Mesothelial cell of epicardium (in vitro differentiated cells): Measurements from ENCODE around the gene PRKAR2A. TPM values are rescaled to one million over a fixed set of nuclear protein-coding genes. Genes with fewer than 3 reads are reported as not detected.

Experiments used
- DNase-seq, 2 experiments: peaks; one replicate each; pipeline ENCODE4 v3.0.0; 2021; ENCODE audit warnings: low spot score in 2 of 2; ENCODE audit not compliant: unreplicated experiment in 2 of 2
- H3K27ac Mint-ChIP-seq: 2 replicates; pipeline ENCODE4 v1.8.0; 2021; ENCODE audit warnings: mixed read lengths
- H3K27me3 Mint-ChIP-seq: 2 replicates; pipeline ENCODE4 v1.8.0; 2021; ENCODE audit warnings: low read depth, mixed read lengths
- H3K36me3 Mint-ChIP-seq: 2 replicates; pipeline ENCODE4 v1.8.0; 2021; ENCODE audit warnings: mixed read lengths
- H3K4me1 Mint-ChIP-seq: 2 replicates; pipeline ENCODE4 v1.8.0; 2021; ENCODE audit warnings: mixed read lengths
- H3K4me3 Mint-ChIP-seq: 2 replicates; pipeline ENCODE4 v1.8.0; 2021; ENCODE audit warnings: mild to moderate bottlenecking, moderate library complexity, mixed read lengths
- H3K9me3 Mint-ChIP-seq: 2 replicates; pipeline ENCODE4 v1.8.0; 2021; ENCODE audit warnings: mixed read lengths
- CTCF ChIP-seq: fragments of 200-600 bp; sonication (generic); IDR thresholded peaks from one replicate; pipeline ENCODE4 v1.5.0; 2021; ENCODE audit warnings: antibody characterized with exemption; ENCODE audit not compliant: unreplicated experiment
- total RNA-seq: library from RNA; stranded (reverse); gene quantifications from 3 replicates; pipeline ENCODE4 v1.2.1, GENCODE V29; 2021

PRKAR2A gene
- total RNA-seq, 1 donor from 2014 or later, result 35.4 TPM

DNA sequence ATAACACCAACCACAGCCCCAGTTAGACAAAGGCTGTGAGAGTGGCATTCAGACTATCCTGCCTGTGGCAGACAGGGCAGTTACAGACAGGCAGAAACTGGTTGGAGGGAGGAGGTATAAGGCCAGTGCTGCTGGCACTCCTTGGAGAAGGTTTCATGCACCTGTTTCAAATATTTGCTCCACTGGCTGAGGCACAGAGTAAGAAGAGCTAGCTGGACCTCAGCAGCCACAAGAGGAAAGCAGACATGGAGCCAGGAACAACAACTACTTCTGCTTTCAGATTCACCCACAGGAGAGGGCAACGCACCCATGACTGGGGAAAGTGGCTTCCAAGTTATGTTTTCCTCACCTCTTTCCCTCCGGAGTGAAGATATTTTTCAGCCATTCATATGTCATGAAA, 11.5 kb upstream of the PRKAR2A start:
- Mint-ChIP-seq H3K4me1 (no peaks in the 10 kb centered on the region), H3K36me3 (no peaks in the 10 kb centered on the region), H3K27me3 (no peaks in the 10 kb centered on the region), H3K4me3 (no peak overlapping the region), H3K27ac (no peak overlapping the region), H3K9me3 (no peaks in the 10 kb centered on the region)
- DNase-seq, result no peak
- no peak for TF ChIP-seq CTCF

DNA sequence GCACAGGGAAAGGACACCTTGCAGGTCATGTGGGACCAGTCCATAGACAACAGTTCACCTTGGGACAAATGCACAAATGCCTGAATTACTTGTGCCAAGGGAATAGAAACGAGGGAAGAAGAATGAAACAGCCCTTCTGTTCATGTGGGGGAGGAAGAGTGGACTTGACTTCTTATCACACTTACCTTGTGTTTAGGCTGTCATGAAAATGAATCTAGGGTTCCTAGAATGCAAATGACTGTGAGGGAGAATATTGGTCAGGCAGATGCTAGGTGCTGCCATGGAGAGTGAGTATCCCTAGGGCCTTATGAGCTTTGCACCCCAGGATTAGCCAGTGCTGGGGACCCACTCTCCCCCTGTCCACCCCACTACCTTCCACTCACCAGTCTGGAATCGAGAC, 11.0 kb upstream of the PRKAR2A start:
- Mint-ChIP-seq H3K4me3 (no peak overlapping the region), H3K9me3 (no peaks in the 10 kb centered on the region), H3K36me3 (no peaks in the 10 kb centered on the region), H3K4me1 (peaks cover 4% of the 10 kb centered on the region), H3K27ac (no peak overlapping the region), H3K27me3 (no peaks in the 10 kb centered on the region)
- no peak for DNase-seq
- no peak for TF ChIP-seq CTCF

GRCh38 chr3:48857641-48858040, 10.0 kb upstream of the PRKAR2A start:
- TF ChIP-seq CTCF, result no peak
- Mint-ChIP-seq H3K27me3 (no peaks in the 10 kb centered on the region), H3K36me3 (no peaks in the 10 kb centered on the region), H3K9me3 (no peaks in the 10 kb centered on the region), H3K4me3 (no peak overlapping the region), H3K4me1 (peaks cover 5% of the 10 kb centered on the region), H3K27ac (no peak overlapping the region)
- DNase-seq, result no peak

DNA sequence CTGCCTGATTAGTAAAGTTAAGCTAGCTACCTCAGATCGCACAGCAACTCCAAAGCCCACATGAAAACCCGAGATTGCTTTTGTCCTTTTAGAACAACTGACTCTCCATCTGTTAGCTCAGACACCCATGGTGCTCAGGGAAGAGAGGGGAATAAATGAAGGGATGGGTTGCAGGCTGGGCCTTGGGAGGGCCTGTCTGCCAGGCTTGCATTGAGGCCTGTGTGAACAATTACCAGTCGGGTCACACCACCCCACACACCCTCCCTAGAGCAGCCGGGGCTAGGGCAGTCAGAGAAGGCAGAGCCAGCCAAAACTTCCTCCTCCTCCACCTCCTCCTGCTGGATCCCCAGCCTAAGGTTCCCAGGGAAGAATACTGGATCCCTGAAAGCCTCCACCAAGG, 8.8 kb upstream of the PRKAR2A start:
- no peak overlapping the region for H3K27ac Mint-ChIP-seq
- H3K36me3 Mint-ChIP-seq, result no peaks in the 10 kb centered on the region
- no peak overlapping the region for H3K4me3 Mint-ChIP-seq
- peaks cover 5% of the 10 kb centered on the region for H3K4me1 Mint-ChIP-seq
- no peaks in the 10 kb centered on the region for H3K9me3 Mint-ChIP-seq
- no peak for DNase-seq
- H3K27me3 Mint-ChIP-seq, result no peaks in the 10 kb centered on the region
- no peak for TF ChIP-seq CTCF

- DNase-seq, result no peak
- H3K4me3 Mint-ChIP-seq, result no peak overlapping the region
- H3K9me3 Mint-ChIP-seq, result no peaks in the 10 kb centered on the region
- peaks cover 5% of the 10 kb centered on the region for H3K4me1 Mint-ChIP-seq
- no peaks in the 10 kb centered on the region for H3K36me3 Mint-ChIP-seq
- H3K27ac Mint-ChIP-seq, result no peak overlapping the region
- no peak for TF ChIP-seq CTCF
- no peaks in the 10 kb centered on the region for H3K27me3 Mint-ChIP-seq
Measured at GRCh38 chr3:48855681-48856447, 8.2 kb upstream of the PRKAR2A start.
